ENCODE data around the gene TDRKH.
A peak's percentile ranks its signal among the peaks of the same experiment; 100 is the strongest.
"Not testable (repeated sequence)": the region's sequence is repeated elsewhere in the genome, so short reads cannot be mapped to it uniquely, and the experiment has no call there.

TDRKH gene

GRCh38 chr1:151798571-151798970, 8.3 kb upstream of the TDRKH start:
- H3K4me3 ChIP-seq (ENCODE audit: low read length), result no peak overlapping the region
- DNase-seq (ENCODE audit: low read depth), result no peak
- TF ChIP-seq CTCF (conservative IDR thresholded peaks at IDR 0.05; ENCODE audit: low read depth, low read length), result no peak

- TF ChIP-seq CTCF (conservative IDR thresholded peaks at IDR 0.05; ENCODE audit: low read depth, low read length), result no peak
- DNase-seq (ENCODE audit: low read depth), result no peak
- peak overlapping the region; percentile 95 for H3K4me3 ChIP-seq (ENCODE audit: low read length)
These were observed 796 bp upstream of the TDRKH start for GRCh38 chr1:151790940-151791651.

- DNase-seq (ENCODE audit: low read depth), result no peak
- no peak overlapping the region for H3K4me3 ChIP-seq (ENCODE audit: low read length)
- no peak for TF ChIP-seq CTCF (conservative IDR thresholded peaks at IDR 0.05; ENCODE audit: low read depth, low read length)
These were observed 2.6 kb downstream of the TDRKH start for GRCh38 chr1:151787689-151788088.

GRCh38 chr1:151783796-151784195, 6.5 kb downstream of the TDRKH start:
- H3K4me3 ChIP-seq (ENCODE audit: low read length), result no peak overlapping the region
- DNase-seq (ENCODE audit: low read depth), result no peak
- no peak for TF ChIP-seq CTCF (conservative IDR thresholded peaks at IDR 0.05; ENCODE audit: low read depth, low read length)

- TF ChIP-seq CTCF (conservative IDR thresholded peaks at IDR 0.05; ENCODE audit: low read depth, low read length), result no peak
- no peak for DNase-seq (ENCODE audit: low read depth)
- H3K4me3 ChIP-seq (ENCODE audit: low read length), result no peak overlapping the region
These were observed 7.6 kb downstream of the TDRKH start for GRCh38 chr1:151782741-151783140.

GRCh38 chr1:151782026-151782425, 8.3 kb downstream of the TDRKH start:
- not testable (repeated sequence) for H3K4me3 ChIP-seq (ENCODE audit: low read length); DNase-seq (ENCODE audit: low read depth)

GRCh38 chr1:151780736-151781135, 9.6 kb downstream of the TDRKH start:
- DNase-seq (ENCODE audit: low read depth); H3K4me3 ChIP-seq (ENCODE audit: low read length): not testable (repeated sequence)

GRCh38 chr1:151779852-151780251, 10.4 kb downstream of the TDRKH start:
- no peak overlapping the region for H3K4me3 ChIP-seq (ENCODE audit: low read length)
- no peak for TF ChIP-seq CTCF (conservative IDR thresholded peaks at IDR 0.05; ENCODE audit: low read depth, low read length)
- no peak for DNase-seq (ENCODE audit: low read depth)
